HG02870 (cell line): ENCODE results near the gene CCNI2.

ENCODE experiments used
- ATAC-seq: cut with Tn5 transposase; IDR thresholded peaks from one replicate; pipeline ENCODE4 v1.9.1; 2021; ENCODE audit warnings: mild to moderate bottlenecking, moderate library complexity; ENCODE audit not compliant: unreplicated experiment

The CCNI2 gene, protein sequence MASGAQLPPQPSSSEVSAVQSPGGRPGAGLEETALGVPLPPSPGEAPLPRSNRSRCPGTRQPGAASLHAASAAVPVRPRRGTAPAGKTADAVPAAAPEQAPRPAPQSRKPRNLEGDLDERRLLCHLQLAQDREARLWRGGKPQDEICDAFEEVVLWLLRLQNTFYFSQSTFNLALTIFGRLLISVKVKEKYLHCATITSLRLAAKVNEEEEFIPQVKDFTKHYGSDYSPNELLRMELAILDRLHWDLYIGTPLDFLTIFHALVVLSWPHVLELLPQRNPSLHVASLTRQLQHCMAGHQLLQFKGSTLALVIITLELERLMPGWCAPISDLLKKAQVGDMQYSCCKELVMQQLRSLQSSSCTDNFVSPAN

DNA sequence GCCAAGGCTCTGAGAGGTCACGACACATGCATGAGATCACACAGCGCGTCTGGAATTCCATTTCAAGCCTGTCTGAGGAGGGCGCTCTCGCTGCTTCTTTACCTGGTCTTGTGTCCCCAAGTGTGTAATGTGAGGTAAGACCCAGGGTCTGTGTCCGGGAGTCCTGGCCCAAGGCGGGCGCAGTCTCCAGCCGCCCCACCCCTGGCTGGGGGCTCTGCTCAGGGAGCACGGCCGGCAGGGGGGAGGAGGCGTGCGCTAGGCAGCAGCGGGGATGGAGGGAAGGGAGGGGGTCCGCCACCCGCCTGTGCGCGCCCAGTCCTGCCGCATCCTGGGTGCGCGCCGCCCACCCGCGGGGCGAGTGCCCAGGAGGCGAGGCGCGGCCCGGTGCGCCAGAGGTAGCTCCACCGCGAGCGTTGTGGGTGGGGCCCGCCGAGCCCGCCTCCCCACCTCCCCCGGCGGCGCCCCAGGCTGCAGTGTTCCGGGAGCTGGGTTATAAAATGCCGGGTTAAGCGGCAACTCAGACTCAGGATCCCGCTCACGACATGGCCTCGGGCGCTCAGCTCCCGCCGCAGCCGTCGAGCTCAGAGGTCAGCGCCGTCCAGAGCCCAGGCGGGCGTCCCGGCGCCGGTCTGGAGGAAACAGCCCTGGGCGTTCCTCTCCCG, at the start of gene CCNI2:
Gene CCNI2, plus strand, starts transcription at position 473 of the 662 bp plus-strand sequence. Its CDS starts 70 bp downstream, at position 543.
- no peak for ATAC-seq

DNA sequence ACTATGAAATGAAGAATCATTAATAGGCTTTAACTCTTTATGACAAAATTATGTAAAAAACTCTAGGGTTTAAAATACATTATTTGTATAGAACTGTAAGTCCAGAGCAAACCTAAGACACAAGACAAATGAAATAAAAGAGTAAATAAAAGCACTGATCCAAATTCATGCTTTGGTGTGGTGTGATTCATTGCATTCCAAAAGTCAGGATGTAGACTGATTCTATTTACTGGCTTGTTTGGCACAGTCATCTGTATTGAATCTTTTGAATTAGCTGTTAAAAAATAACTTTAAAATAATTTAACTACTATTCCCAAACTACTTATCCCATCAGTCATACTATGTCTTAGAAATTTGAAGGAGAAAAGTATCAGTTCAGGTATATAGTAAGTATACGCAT, 42.4 kb upstream of the CCNI2 start:
- ATAC-seq = no peak

DNA sequence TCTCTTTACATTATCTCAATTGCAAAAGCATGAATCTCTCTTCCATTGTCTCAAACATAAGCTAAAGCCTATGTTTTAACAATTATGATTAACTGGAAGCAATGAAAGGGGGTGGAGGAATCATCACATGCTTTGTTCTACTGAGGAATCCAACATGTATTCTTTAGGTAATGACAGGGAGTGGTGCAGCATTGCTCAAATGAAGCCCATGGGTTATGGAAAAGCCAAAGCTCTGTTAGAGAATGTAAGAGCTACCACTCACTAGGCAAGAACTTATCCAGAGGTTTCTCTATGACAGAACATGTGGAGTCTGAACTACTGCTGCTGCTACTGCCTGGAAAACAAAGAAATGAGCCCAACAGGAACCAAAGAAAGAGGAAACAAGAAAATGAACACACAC, 38.6 kb upstream of the CCNI2 start:
- no peak for ATAC-seq

DNA sequence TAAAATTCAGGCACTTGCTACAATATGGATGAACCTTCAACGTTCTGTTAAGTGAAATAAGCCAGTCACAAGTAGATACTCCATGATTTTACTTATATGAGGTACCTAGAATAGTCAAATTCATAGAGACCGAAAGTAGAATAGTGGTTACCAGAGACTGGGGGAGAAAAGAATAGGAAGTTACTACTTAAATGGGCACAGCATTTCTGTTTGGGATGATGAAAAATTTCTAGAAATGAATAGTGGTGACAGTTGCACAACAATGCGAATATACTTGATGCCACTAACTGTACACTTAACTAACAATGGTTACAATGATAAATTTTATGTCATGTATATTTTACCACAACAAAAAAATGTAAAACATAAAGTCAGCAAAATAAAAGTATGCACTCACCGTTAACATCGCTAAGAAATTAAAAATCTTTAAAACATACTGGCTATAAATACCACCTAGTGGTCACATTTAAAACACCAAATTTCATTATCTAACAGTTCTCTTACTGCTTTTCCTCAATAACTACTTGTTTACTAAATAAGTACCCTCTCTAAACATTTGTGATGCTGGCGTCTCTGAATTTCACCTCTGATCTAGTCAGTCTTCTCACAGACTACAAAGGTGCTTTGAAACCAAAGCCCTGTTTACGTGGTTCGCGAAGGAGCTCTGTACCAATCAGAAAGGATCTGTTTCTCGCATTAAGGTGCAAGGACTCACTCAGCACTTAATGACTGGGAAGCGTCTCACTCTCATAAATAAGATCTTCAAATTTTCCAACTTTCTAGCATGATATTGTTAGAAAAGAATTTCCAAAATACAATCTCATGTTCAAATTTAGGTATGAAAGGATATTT, 32.5 kb upstream of the CCNI2 start:
- no peak for ATAC-seq

DNA sequence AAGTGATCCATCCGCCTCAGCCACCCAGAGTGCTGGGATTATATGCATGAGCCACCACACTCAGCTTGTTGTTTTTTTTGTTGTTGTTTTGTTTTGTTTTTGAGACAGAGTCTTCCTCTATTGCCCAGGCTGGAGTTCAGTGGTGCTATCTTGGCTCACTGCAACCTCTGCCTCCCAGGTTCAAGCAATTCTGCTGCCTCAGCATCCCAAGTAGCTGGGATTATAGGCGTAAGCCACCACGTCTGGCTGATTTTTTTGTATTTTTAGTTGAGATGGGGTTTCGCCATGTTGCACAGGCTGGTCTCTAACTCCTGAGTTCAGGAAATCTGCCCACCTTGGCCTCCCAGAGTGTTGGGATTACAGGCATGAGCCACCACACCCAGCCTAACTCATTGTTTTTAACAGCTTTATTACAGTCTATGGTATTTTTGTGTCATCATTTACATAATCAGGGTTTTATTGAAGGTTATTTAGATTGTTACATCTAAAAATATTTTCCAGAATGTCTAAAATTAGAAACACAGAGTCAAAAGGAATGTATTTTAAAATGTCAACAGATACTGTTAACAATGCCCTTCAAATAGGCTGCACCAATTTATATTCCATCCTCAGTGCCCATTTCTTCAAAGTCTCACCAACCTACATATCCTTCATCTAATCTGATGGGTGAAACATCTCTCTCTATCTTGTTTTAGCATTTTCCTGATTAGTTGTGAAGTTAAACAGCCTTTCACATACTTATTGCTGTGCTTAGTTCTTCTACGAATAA, 28.5 kb upstream of the CCNI2 start:
- no peak for ATAC-seq

DNA sequence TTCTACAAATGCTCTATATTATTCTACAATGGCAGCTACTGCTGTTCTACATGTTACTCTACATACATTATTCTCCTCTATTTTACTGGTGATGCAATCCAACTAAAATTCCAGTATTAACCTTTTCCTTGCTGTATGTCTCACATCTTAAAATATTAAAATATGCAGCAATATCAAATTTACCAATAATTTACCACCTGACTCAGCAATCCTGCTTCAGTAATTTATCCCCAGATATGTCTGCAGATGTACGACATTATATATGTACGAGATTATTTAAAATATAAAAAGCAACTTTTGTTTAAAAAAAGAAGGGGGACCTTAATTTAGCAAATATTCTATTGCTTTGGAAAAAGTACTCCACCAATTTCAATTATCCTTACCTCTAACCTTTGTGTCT, 21.5 kb upstream of the CCNI2 start:
- ATAC-seq = no peak

DNA sequence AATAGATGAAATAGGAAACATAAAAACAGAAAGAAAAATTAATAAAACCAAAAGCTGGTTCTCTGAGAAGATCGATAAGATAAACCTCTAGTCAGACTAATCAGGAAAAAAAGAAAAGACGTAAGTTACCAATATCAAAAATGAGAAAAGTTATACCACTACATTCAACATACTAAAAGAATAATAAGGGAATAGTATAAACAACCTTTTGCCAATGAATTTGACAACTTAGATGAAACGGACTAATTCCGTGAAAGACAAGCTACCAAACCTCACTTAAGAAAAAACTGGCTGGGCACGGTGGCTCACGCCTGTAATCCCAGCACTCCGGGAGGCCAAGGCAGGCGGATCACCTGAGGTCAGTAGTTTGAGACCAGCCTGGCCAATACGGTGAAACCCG, 17.3 kb upstream of the CCNI2 start:
- no peak for ATAC-seq

DNA sequence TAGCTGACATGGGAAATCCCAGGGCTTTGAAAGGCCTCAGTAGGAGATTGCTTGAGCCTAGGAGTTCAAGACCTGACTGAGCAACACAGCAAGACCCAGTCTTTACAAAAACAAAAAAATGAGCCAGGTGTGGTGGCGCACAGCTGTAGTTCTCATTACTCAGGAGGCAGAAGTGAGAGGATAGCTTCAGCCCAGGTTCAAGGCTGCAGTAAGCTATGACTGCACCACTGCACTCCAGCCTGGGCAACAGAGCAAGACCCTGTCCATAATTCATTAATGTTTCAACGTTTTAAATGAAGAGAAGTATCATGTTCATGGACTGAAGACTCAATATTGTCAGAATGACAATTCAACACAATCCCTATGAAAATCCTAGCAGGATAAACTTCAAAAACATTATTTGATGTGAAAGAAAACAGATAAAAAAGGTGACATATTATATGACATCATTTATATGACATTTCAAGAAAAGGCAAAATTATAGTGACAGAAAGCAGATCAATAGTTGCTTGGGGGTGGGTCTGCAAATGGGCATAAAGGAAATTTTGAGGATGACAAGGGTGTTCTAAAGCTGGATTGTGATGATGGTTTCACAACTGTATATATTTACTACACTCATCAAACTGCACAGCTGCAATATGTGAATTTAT, 13.6 kb upstream of the CCNI2 start:
- ATAC-seq = no peak

DNA sequence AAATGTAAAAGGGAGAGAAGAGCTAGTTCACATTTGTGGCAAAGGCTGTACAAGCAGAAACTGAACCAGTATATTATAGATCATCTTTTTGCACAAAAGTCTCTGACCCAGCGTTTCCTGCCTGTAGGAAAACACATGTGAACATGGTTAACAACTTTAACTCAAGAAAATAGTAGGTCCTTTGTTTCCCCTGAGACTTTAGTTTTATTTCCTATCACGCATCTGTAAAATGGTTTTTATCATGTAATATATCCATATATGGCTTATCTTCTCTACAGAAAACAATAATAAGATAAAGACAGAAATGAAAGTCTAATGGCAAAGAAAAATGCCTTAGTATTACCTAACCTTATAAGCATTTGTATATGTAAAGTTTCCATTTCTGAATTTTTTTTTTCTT, 12.5 kb upstream of the CCNI2 start:
- ATAC-seq = no peak

DNA sequence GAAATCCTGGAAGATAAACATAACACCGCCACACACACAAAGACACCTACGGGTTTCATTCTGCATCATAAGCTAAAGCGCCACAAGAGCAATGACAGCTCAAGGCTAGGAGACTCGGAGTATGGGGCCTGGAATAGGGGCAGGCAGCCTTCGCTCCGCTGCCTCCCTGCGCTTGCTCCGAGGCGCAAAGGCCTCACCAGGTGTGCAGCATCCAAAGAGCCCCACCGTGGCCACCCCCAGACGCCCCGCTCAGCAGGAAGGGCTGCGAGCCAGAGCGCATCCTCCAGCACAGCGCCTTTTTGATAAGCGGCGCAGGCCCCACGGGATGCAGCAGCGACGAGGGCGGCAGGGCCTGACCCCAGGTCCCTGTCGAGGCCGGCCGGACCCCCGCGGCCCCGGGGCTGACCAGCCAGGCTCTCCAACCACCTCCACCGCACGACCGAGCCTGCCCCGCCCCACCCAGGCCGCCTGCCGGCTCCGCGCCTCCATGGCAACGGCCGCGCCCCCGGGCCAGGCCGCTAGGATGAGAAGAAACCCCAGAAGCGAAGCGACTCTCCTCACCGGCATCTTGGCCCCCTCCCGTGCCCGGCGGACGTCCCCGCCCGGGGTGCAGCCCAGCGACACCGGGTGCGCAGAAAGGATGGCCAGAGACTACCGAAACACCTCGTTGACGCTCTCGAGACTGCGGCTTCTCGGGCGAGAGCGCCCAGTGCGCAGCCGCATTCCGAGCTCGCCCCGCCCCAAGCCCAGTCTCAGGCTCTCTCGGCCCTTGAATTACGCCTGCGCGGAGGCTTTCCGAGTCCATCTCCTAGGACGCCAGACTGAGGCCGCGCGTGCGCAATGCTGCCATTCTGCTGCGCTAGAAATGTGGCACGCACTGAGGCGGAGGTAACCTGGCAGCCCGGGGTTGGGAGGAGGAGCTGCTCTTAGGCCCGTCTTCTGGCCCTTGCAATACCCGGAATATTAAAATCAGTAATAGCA, 10.1 kb upstream of the CCNI2 start, which contains the start of gene KIF3A:
Gene KIF3A, minus strand, starts transcription at position 694 of the 981 bp plus-strand sequence. Its CDS starts 127 bp downstream, at position 567.
- peak; percentile 81 for ATAC-seq

DNA sequence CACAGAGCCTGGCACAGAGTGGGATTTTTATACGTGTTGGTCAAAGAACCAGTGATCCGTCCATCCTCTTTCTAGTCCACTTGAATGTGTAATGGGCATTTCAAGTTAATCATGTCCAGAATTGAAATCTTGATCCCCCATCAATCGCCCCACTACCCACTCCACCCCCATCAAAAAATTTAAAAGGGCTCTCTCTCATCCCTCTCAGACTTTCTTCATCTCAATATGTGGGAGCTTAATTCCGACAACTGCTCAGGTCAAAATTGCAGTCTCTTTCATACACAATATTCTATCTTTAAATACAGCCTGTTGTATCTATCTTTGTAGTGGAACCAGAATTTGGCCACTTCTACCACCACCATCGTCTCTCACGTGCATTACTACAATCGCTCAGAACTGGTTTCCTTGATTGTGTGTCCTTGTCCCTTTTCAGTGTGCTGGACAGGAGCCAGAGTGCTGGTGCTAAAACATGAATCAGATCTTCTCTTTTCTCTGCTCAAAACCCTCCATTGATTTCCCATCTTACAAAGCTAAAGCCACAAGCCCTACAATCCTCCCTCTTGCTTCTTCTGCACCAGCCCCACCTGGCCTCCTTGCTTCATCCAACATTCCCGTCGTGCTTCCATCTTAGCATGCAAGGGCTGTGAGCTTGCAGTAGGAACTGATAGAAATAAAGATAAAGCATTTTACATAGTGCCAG, 9.1 kb upstream of the CCNI2 start:
- ATAC-seq = no peak

DNA sequence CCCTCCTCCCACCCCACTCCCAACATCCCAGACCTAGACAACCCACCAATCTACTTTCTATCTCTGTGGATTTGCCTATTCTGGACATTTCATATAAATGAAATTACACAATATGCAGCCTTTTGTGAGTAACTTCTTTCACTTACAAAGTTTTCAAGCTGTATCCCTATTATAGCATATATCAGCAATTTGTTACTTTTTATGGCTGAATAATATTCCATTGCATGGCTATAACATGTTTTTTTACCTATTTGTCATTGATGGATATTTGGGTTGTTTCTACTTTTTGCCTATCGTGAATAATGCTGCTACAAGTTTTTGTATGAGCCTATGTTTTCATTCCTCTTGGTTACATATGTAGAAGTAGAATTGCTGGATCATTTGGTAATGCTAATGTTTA, 8.0 kb upstream of the CCNI2 start:
- ATAC-seq = no peak

DNA sequence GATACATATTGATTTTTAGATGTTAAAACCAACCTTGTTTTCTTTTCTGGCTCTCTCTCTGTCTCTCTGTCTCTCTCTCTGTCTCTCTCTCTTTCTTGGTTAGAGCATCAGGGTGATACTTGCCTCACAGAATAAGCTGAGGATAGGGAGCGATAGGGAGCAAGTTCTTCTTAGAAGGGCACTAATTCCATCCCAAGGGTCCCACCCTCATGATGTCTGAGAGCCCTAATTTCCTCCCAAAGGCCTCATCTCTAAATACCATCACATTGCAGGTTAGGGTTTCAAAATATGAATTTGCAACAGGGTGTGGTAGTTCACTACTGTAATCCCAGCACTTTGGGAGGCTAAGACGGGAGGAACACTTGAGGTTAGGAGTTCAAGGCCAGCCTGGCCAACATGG, 5.1 kb upstream of the CCNI2 start:
- no peak for ATAC-seq

DNA sequence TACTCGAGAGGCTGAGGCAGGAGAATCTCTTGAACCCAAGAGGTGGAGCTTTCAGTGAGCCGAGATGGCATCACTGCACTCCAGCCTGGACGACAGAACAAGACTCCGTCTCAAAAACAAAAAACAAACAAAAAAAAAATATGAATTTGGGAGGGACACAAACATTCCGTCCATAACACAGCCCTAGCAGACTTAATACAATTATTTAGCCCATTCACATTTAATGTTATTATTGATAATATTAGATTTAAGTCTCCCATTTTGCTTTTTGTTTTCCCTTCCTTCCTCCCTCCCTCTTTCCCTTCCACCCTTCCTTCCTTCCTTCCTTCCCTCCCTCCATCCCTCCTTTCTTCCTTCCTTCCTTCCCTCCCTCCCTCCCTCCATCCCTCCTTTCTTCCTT, 4.6 kb upstream of the CCNI2 start:
- ATAC-seq = no peak

DNA sequence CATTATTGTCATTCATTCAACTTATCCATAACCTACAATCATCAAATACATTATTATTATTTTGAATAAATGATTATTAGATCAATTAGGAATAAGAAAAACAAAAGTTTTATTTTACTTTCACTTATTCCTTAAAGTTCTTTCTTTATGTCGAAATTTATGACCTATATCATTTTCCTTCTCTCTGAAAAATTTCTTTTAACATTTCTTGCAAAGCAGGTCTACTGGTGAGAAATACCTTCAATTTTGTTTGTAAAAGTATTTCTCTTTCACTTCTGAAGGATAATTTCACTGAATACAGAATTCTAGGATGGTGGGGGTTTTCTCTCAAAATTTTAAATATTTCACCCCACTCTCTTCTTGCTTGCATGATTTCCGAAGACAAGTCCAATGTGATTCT, 2.6 kb upstream of the CCNI2 start:
- no peak for ATAC-seq

DNA sequence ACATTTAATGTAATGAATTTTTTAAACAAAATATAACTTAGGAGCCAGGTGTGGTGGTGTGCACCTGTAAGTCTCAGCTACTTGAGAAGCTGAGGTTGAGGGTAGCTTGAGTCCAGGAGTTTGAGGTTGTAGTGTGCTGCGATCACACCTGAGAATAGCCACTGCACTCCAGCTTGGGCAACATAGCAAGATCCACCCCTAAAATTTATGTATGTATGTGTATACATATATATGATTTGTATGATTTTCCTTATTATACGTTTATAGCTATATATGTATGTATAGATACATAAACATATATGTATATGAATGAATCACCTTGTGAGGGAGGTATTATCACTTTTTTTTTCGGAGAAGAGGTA, 653 bp upstream of the CCNI2 start:
- ATAC-seq = no peak

DNA sequence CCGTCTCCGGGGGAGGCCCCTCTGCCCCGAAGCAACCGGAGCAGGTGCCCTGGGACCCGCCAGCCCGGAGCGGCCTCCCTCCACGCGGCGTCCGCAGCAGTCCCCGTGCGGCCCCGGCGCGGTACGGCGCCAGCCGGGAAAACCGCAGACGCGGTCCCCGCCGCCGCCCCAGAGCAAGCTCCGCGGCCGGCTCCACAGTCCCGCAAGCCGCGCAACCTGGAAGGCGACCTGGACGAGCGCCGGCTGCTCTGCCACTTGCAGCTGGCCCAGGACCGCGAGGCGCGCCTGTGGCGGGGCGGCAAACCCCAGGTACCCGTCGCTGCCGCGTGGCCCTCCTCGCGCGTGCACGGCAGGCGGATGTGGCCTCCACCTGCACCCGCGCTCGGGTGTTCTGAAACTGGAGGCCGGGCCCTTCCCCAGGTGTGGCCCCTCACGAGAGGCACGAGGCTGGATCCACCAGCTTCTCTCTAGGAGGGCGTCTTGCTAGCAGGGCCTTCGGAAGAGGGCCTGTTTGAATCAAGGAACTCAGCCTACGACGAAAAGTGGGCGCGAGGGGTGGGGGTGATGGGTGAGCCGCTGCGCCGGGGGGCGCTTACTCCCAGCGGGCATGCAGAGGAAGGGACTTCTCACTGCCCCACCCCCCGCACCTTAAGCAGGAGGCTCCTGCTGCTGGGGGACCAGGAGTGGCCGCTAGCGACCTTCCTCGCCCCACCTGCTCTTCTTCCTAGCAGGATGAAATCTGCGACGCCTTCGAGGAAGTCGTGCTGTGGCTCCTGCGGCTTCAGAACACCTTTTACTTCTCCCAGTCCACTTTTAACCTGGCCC, 602 bp downstream of the CCNI2 start:
- ATAC-seq = no peak

DNA sequence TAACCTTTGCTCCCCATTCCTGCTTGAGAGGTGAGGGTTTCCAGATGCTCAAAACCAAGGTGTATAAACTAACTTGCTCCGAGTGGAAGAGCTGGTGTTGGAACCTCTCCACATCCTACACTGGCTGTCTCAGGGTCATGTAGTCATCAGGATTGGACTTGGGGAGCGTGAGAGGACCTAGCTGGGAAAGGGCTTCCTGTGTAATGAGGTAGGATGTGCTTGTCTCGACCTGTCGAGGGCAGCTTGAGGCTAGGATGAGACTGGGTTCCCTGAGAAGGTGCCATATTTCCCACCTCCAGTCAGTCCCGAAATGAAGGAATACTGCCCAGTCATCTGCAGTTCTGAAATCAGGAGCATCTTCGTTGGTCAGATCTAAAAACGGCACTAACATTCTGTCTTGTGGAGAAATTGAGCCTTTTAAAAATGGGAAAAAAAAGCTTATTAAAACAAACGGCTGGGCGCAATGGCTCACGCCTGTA, 1.3 kb downstream of the CCNI2 start:
- ATAC-seq = no peak
